PC-9 (cell line): ENCODE measurements around the gene ZMYND10. TPM values are rescaled to one million over a fixed set of nuclear protein-coding genes. Genes with fewer than 3 reads are reported as not detected.

ENCODE experiments used
- BruUV-seq: library from RNA; stranded (reverse); fragments of 400-500 nt; replicated peaks from 2 replicates; lab custom pipeline; 2021; lab: Mats Ljungman, UMichigan
- CTCF ChIA-PET: fragments of 300-600 bp; sonication (Branson Sonifier 250); formaldehyde crosslinking; loops from one replicate; lab custom pipeline; 2022; ENCODE audit warnings: antibody characterized with exemption; lab: Charles Lee
- POLR2A ChIA-PET: fragments of 300-600 bp; sonication (Branson Sonifier 250); formaldehyde crosslinking; loops from one replicate; lab custom pipeline; 2022; ENCODE audit warnings: antibody characterized with exemption; ENCODE audit not compliant: unreplicated experiment; lab: Charles Lee
- DNase-seq, 2 experiments: peaks; one replicate each; pipeline versions ENCODE4 v3.0.0 to v3.0.0-alpha.2; 2015 to 2022; ENCODE audit warnings: mixed read lengths in 1 of 2
- H2AFZ ChIP-seq: fragments of 200-600 bp; sonication (generic); 2 replicates; pipeline ENCODE4 v1.8.1; 2017; ENCODE audit warnings: antibody characterized with exemption
- H3F3A ChIP-seq: fragments of 200-600 bp; sonication (generic); 2 replicates; pipeline ENCODE4 v1.8.1; 2017; ENCODE audit warnings: antibody characterized with exemption, mild to moderate bottlenecking, low read depth; ENCODE audit not compliant: insufficient read depth
- H3K27ac ChIP-seq: fragments of 200-600 bp; sonication (generic); 2 replicates; pipeline ENCODE4 v1.6.1; 2016; ENCODE audit warnings: mixed run types
- H3K27me3 ChIP-seq: fragments of 200-600 bp; sonication (generic); 2 replicates; pipeline ENCODE4 v1.6.1; 2016; ENCODE audit warnings: low read depth, mixed run types; ENCODE audit not compliant: insufficient read depth
- H3K36me3 ChIP-seq: fragments of 200-600 bp; sonication (generic); 2 replicates; pipeline ENCODE4 v1.6.1; 2016; ENCODE audit warnings: low read depth, mixed run types
- H3K4me1 ChIP-seq: fragments of 200-600 bp; sonication (generic); replicated peaks from 2 replicates; pipeline ENCODE4 v1.6.1; 2016; ENCODE audit warnings: mixed run types; ENCODE audit not compliant: insufficient read depth
- H3K4me2 ChIP-seq: fragments of 200-600 bp; sonication (generic); 2 replicates; pipeline ENCODE4 v1.6.1; 2017; ENCODE audit warnings: mixed run types
- H3K4me3 ChIP-seq: fragments of 200-600 bp; sonication (generic); 2 replicates; pipeline ENCODE4 v1.6.1; 2016; ENCODE audit warnings: mixed run types
- H3K79me2 ChIP-seq: fragments of 200-600 bp; sonication (generic); 2 replicates; pipeline ENCODE4 v1.6.1; 2017; ENCODE audit warnings: low read depth, mixed run types
- H3K9me2 ChIP-seq: fragments of 200-600 bp; sonication (generic); 2 replicates; pipeline ENCODE4 v1.8.1; 2017; ENCODE audit warnings: mild to moderate bottlenecking; ENCODE audit not compliant: insufficient read depth
- H3K9me3 ChIP-seq: fragments of 200-600 bp; sonication (generic); 2 replicates; pipeline ENCODE4 v1.8.1; 2016; ENCODE audit warnings: low read depth; ENCODE audit not compliant: insufficient read depth
- H4K20me1 ChIP-seq: fragments of 200-600 bp; sonication (generic); 2 replicates; pipeline ENCODE4 v1.8.1; 2017; ENCODE audit not compliant: insufficient read depth
- CTCF ChIP-seq: fragments of 200-600 bp; sonication (generic); conservative IDR thresholded peaks from 2 replicates; pipeline ENCODE4 v1.6.1; 2017; ENCODE audit warnings: mixed run types, antibody characterized with exemption, mild to moderate bottlenecking, moderate library complexity
- EZH2 ChIP-seq: fragments of 200-600 bp; sonication (generic); IDR thresholded peaks from 2 replicates; pipeline ENCODE4 v1.8.0; 2017; ENCODE audit warnings: antibody characterized with exemption, low read depth
- intact Hi-C: fragments of 100-400 bp; cut with micrococcal nuclease; formaldehyde crosslinking; loops from one replicate; pipeline ENCODE4 v1.10.0; 2022; ENCODE audit not compliant: unreplicated experiment
- total RNA-seq: library from RNA; stranded (reverse); gene quantifications from 2 replicates; pipeline ENCODE4 v1.2.3, GENCODE V29; 2021

ZMYND10 gene
- total RNA-seq, 1 experiment from 2014 or later = 4.4 TPM

GRCh38 chr3:50354850-50355249, 9.3 kb upstream of the ZMYND10 start:
- Histone ChIP-seq H3K9me3 (no peaks in the 10 kb centered on the region), H3K9me2 (no peaks in the 10 kb centered on the region), H3K79me2 (peaks cover 51% of the 10 kb centered on the region), H4K20me1 (peaks cover 22% of the 10 kb centered on the region), H2AFZ (no peak overlapping the region), H3K4me2 (no peak overlapping the region), H3F3A (peaks cover 5% of the 10 kb centered on the region; the same call in 1 of the 2 replicates), H3K36me3 (0 out of 2 replicates have a peak, but pooled peaks cover 4% of the 10 kb centered on the region), H3K4me1 (peaks cover 40% of the 10 kb centered on the region), H3K27ac (no peak overlapping the region), H3K27me3 (no peaks in the 10 kb centered on the region), H3K4me3 (no peak overlapping the region)
- no peak for TF ChIP-seq CTCF
- TF ChIP-seq EZH2 = no peak
- CTCF ChIA-PET = no interaction called here
- POLR2A ChIA-PET = interaction anchor here (0.7 to 1.0 kb wide), 2 partner anchors 16 to 18 kb away, joined by 3 to 7 read pairs; no protein-coding TSS in a partner anchor
- no TSS peak for BruUV-seq
- DNase-seq = no peak
- intact Hi-C loops = loop anchor here (5.0 kb wide), 1 partner anchor 1032 kb away; the partner anchor contains the start of gene MANF

GRCh38 chr3:50354186-50354764, 8.7 kb upstream of the ZMYND10 start:
- ChIA-PET POLR2A (interaction anchor here (0.6 to 1.0 kb wide), 3 partner anchors 16 to 31 kb away, joined by 3 to 7 read pairs (median 5); no protein-coding TSS in a partner anchor), CTCF (interaction anchor here (0.6 to 1.4 kb wide), 2 partner anchors 16 to 17 kb away, joined by 6 to 7 read pairs; no protein-coding TSS in a partner anchor)
- H4K20me1 ChIP-seq = peaks cover 22% of the 10 kb centered on the region

More at GRCh38 chr3:50354186-50354764, 8.7 kb upstream of the ZMYND10 start:
- BruUV-seq = no TSS peak
- Histone ChIP-seq H3F3A (peaks cover 5% of the 10 kb centered on the region; the same call in 1 of the 2 replicates), H3K79me2 (peaks cover 54% of the 10 kb centered on the region), H3K4me2 (no peak overlapping the region), H3K4me3 (no peak overlapping the region), H2AFZ (no peak overlapping the region), H3K27ac (no peak overlapping the region), H3K9me3 (no peaks in the 10 kb centered on the region), H3K4me1 (peaks cover 44% of the 10 kb centered on the region), H3K36me3 (0 out of 2 replicates have a peak, but pooled peaks cover 4% of the 10 kb centered on the region), H3K27me3 (no peaks in the 10 kb centered on the region), H3K9me2 (no peaks in the 10 kb centered on the region)
- intact Hi-C loops = no loop called here
- DNase-seq = no peak
- no peak for TF ChIP-seq EZH2
- no peak for TF ChIP-seq CTCF
